Fibroblast of mammary gland (primary cell): ENCODE data around the gene YEATS2.
"Not testable (repeated sequence)": the region's sequence is repeated elsewhere in the genome, so short reads cannot be mapped to it uniquely, and the experiment has no call there.

Source experiments
- DNase-seq: peaks from one replicate; pipeline ENCODE4 v3.0.0-alpha.2; 2010; ENCODE audit warnings: low read depth
- H3K4me3 ChIP-seq: 2 replicates; pipeline ENCODE4 v1.5.1; 2011; ENCODE audit warnings: low read depth, mild to moderate bottlenecking, low read length, moderate library complexity; ENCODE audit not compliant: control insufficient read depth
- CTCF ChIP-seq: conservative IDR thresholded peaks from 2 replicates; pipeline ENCODE4 v1.5.1; 2011; ENCODE audit warnings: low read depth, low read length, inconsistent platforms; ENCODE audit not compliant: control insufficient read depth, insufficient read depth

YEATS2 gene

DNA sequence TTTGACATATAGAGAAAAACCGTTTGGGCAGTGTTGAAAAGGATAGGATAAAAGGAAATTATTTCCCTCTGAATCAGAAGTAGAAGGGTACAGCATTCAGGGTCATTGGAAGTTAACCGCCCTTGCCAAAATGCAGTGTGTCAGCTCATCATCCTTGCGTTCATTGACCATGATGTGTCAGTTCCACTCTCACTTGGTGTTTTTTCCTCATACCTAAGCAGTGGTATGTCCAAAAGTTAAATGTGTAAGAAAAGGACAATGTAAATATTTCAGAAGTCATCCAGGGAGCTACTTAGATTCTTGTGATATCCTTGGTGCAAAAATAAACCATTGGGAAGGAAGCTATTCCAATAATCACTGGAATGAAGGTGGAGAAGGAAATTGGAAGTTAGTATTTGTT, 77.0 kb downstream of the YEATS2 start:
- peak; percentile 53 for DNase-seq
- no peak for TF ChIP-seq CTCF
- no peak overlapping the region for H3K4me3 ChIP-seq

DNA sequence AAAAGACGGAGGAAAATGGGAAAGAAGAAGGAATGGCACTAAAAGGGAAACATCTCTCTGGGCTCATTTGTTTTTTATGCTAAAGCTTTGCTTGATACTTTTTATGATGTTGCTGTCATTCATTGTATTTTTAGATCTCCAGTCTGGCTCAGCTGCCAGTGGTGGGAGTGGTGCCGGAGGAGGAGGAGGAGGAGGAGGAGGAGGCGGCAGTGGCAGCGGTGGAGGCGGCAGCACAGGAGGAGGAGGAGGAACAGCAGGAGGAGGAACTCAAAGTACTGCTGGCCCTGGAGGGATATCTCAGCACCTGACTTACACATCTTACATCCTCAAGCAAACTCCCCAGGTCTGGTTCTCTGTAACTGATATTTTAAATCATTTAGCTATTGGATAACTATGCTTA, 78.2 kb downstream of the YEATS2 start:
- DNase-seq: no peak
- TF ChIP-seq CTCF: no peak
- no peak overlapping the region for H3K4me3 ChIP-seq

GRCh38 chr3:183776451-183776850, 78.9 kb downstream of the YEATS2 start:
- DNase-seq: not testable (repeated sequence)

DNA sequence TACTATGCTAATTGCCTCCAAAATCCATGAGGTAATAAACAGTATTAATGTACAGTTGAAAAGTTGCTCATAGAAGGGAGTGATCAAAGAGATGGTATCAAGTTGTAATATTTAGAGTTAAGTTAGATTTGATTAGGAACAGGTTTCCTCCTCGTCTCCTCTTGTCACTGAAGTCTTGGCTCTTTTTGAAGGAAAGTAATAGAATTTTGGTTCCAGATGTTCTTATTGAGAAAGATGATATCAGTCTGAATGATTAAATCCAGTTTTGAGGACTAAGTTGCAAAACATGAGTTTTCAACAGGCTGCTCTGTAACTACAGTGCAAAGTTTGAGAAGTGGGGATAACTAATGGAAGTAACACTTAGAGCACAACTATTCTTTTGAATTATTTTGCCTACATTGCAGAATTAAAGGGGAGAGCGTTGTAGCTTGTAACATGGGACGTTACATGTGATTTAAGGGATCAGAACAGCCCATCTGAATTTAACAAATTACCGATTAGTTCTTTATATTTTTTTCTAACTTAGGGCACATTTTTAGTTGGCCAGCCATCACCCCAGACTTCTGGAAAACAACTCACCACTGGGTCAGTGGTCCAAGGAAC, 79.5 kb downstream of the YEATS2 start:
- TF ChIP-seq CTCF: no peak
- H3K4me3 ChIP-seq: no peak overlapping the region
- no peak for DNase-seq

More at GRCh38 chr3:183776451-183776850, 78.9 kb downstream of the YEATS2 start:
- H3K4me3 ChIP-seq: not testable (repeated sequence)

GRCh38 chr3:183779896-183780465, 82.4 kb downstream of the YEATS2 start:
- H3K4me3 ChIP-seq: no peak overlapping the region
- no peak for TF ChIP-seq CTCF
- DNase-seq: no peak

DNA sequence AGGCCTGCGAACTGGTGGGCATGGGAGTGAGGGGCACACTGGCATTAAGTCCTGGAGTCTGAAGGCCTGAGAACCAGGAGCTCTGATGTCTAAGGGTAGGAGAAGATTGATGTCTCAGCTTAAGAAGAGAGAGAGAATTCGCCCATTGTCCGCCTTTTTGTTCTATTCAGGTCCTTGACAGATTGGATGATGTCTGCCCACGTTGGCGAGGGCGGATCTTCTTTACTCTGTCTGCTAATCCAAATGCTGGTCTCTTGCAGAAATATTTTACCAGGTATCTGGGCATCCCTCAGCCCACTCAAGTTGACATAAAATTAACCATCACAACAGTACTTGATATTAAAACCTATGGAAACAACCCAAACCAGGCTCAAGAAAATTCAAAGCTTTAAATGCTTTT, 83.6 kb downstream of the YEATS2 start:
- no peak overlapping the region for H3K4me3 ChIP-seq
- no peak for DNase-seq
- TF ChIP-seq CTCF: no peak

- DNase-seq: no peak
- H3K4me3 ChIP-seq: no peak overlapping the region
- TF ChIP-seq CTCF: no peak
Observed at GRCh38 chr3:183782576-183783276, 85.1 kb downstream of the YEATS2 start.

GRCh38 chr3:183784503-183784902, 86.9 kb downstream of the YEATS2 start:
- not testable (repeated sequence) for DNase-seq, H3K4me3 ChIP-seq
